ENCODE data around the gene FASN.

Gene FASN

DNA sequence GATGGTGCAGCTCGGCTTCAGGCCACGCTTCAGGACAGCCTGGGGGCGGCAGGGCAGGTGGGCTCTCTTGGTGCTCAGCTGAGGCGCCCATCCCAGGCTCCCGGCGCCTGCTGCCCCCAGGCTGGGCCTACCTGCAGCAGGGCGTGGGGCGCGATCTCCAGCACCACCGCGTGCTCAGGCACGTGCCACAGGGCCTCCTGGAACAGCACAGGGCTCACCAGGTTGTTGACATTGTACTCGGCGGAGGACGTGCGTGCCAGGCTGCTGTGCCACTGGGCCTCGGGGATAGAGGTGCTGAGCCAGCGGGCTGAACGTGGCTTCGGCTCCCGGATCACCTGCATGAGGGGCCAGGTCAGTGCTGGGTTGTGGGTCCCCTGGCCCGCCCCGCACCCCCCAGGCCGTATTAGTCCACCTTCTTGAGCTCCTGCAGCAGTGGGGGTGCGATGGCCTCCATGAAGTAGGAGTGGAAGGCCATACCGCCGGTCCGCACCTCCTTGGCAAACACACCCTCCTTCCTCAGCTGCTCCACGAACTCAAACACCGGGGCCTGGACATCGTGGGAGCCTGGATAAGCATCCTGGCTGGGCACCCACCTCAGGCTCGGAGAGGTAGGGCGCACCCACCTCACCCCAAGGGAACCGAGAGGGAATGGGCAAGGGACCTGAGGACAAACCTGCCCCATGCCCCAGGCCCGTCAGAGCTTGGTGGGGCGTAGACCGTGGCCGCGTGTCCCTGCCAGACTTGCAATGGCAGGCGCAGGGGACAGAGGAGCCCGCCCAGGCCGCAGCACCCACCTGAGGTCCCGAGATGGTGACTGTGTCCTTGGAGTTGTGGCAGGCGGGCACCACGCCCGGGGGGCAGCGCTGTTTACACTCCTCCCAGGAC lies 9.0 kb downstream of the FASN start:
- DNase-seq (ENCODE audit: low read depth in 2 of 2), result no peak

DNA sequence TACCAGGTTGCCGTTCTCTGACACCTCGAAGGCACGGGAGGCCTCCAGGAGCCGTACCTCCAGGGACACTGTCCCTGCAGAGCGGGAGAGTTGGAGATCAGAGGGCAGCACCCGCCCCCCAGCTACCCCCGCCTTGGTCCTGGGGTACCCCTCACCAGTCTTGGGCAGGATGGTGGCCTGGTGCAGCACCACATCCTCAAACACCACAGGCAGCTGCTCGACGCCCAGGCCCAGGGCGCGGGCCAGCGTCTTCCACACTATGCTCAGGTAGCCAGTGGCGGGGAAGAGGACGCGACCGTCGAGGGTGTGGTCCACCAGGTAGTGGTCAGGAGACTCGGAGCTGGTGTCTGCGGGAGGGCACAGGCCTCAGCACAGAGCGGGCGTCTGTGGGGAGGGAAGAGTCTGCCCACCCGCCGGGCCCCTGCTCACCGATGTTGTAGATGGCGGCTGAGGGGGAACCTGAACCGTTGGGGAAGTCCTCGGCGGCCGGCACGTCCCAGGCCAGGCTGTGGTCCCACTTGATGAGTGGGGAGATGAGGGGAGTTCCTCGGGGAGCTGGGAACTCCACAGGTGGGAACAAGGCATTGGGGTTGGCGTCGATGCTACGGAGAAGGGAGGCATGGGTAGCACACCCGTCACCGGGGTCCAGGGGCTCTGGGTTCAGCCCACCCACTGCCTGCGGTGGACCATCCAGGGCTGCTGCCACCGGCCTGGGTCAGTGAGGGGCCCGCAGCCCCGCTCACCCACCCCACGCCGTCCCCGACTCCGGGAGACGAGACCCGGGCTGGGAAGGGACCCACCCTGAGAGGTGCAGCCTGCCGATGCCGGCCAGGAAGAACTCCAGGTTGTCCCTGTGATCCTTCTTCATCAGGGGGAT lies 9.8 kb downstream of the FASN start:
- DNase-seq (ENCODE audit: low read depth in 2 of 2), result no peak

DNA sequence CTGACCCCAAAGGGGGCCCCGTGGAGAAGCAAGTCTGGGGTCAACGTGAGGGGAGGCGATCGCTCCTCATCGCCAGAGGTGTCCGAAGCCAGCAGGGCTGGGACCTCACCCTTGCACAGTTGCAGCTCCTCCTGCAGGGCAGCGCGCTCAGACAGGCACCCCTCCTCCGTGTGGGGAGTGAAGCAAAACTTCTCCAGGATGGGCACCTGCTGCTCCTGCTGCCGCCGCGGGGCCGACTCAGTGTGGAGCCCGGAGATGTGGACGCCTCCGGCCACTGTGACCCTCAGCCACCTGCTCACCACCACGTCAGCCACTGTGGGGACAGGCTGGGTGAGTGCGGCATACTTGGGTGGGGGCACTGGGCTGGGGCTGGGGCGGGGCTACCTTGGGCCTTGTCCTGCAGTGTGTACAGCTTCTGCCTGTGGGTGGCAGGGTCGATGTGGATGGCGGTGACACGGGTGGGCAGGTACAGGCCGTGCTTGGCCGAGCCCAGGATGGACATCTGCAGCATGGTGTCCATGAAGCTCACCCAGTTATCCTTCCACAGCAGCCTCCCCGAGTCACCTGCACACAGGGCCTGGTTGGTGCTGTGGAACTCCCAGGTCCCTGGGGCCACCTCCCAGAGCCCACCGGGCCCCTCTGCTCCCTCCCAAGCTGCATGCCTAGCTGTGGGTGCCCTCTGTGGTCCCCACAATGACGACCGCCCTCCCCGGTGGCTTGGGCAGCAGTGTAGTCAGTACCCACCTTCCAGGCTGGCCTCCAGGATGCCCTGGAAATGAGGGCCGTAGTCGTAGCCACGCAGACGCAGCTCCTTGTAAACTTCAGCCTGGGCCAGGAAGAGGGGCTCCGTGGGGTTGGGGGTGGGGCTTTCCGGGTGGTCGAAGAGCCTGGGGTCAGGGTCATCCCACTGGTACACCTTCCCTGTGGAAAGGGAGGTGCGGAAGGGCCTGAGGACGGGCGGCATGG lies 10.8 kb downstream of the FASN start:
- DNase-seq (ENCODE audit: low read depth in 2 of 2), result no peak

DNA sequence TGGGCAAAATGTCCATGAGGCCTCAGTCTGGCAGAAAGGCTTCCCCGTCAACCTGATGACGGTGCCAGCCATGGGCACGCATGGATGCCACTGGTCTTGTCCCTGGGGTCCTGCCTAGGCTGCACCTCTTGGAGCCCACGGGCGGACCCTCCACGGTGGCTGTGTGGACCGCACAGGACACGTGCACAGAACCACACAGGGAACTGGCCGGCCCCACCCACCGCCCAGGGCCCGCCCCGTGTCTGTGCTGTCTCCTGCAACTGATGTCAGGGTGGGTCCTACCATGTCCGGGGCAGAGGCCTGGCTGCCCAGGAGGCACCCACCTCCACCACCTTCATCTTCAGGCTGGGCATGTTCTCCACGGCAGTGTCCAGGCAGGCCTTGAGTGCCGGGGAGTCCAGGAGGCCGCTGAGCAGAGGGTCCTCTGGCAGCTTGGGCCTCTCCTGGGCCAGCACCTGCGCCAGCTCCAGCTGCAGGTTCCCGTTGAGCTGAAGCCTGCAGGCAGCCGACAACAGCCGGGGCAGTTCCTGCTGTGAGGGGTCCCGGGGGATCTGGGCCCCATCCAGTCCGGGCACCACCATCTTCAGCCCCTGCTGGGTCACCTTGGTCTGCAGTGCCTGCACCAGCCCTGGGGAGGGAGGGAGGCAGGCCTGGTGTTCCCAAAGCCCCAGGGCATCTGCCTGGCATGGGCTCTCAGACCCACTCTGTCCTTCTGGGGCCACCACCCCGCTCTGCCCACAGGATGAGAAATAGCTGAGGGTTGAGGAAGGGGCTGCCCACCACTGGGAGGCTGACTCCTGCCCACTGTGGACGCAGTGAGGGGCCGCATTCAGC lies 11.9 kb downstream of the FASN start:
- DNase-seq (ENCODE audit: low read depth in 2 of 2), result no peak

DNA sequence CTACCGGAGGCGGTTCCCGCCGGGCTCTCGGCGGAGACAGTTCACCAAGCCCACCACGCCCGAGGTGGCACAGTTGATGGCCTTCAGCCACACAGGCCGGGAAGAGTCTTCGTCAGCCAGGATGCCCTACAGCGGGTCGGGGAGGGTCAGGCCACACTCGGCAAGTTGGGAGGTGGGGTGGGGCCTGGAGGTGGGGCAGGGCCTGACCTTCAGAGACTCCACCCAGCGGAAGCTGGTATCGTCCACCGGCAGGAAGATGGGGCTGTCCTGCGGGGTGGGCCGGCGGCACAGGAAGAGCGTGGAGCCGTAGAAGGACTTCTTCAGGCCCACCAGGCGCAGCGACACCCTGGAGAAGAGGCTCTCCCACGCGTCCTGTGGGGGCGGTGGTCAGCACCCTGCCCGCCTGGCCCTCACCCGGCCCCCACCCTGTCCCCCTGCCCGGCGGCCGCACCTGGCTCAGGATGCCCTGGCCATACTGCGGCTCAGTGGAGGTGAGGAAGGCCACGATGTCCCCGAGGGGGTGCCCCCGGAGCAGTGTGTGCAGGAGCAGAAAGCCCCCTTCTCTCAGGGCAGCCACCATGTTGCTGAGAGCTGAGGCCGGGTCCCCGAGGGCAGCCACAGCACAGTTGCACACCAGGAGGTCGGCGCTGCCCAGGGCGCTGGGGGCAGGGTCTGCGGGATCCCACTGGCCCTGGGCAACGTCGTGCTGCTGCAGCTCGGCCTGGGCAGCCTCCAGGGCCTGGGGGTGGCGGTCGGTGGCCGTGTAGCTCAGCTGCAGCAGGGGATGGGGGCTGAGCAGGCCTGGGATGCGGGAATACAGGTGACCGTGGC lies 12.8 kb downstream of the FASN start:
- no peak for DNase-seq (ENCODE audit: low read depth in 2 of 2)

DNA sequence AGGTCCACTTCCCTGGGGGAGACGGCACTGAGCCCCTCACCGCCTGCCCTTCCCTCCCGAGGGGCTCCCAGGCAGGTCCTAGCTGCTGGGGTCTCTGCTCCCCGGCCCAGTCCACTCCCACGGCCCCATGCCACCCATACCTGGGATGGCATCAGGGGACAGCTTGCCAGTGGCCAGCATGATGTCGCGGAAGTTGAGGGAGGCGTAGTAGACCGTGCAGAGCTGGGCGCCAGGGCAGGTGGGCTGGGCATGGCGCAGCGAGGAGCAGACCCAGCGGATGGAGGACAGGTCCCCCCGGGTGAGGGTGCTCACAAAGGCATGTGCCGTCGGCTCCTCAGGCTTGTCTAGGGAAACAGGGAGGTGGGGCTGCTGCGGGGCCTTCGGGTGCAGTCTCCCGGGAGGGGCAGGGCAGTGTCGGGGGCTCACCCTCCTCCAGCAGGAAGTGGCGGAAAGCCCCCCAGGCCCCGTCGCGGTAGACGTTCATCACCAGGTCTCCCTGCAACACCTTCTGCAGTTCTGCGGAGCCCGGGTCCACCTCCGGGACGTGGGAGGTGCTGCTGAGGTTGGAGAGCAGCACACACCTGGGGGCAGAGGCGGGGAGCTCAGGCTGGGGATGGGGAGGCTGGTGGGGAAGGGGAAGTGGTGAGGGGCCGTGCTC lies 13.5 kb downstream of the FASN start:
- no peak for DNase-seq (ENCODE audit: low read depth in 2 of 2)

DNA sequence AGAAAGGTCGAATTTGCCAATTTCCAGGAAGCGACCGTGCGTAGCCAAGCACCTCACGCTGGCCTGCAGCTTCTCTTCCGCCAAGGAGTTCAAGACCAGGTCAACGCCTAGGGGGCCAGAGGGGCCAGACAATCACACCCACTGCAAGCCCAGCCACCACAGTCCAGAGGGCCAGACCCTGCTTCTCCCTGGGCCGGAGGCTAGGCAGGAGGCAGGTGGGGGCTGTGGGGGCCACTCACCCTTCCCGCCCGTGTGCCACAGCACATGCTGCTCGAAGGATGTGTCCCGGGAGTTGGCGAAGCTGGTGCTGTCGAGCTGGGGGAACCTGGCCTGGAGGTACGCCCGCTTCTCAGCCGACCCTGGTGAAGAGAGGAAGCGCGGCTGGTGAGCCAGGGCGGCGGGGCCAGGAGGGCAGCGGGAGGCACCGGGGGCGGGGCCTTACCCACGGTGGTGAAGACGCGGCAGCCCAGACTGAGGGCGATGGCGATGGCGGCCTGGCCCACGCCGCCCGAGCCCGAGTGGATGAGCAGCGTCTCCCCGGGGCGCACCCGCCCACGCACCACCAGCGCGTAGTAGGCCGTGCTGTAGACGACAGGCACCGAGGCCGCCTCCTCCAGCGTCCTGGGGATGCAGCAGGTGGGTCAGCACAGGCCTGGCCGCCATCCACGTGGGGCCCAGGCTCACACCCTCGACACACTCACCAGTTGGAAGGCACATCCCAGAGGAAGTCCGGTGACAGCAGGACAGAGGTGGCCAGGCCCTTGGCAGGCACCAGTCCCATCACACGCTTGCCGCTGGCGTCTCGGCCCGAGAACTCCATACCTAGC lies 14.3 kb downstream of the FASN start:
- no peak for DNase-seq (ENCODE audit: low read depth in 2 of 2)

DNA sequence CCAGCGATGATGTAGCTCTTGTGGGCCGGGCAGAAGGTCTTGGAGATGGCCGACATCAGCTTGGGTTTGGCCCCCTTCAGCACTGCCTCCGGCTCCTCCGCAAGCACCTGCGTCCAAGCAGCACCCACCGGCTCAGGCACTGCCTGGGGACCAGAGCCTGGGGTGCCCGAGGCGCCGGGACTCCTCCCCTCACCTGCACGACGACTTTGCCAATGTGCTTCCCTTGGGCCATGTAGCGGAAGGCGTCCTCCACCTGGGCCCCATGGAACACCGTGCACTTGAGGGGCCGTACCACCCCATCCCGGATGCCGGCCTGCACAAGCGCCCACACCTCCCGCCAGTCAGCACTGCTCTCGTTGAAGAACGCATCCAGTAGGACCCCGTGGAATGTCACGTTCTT lies 15.0 kb downstream of the FASN start:
- DNase-seq (ENCODE audit: low read depth in 2 of 2), result no peak

DNA sequence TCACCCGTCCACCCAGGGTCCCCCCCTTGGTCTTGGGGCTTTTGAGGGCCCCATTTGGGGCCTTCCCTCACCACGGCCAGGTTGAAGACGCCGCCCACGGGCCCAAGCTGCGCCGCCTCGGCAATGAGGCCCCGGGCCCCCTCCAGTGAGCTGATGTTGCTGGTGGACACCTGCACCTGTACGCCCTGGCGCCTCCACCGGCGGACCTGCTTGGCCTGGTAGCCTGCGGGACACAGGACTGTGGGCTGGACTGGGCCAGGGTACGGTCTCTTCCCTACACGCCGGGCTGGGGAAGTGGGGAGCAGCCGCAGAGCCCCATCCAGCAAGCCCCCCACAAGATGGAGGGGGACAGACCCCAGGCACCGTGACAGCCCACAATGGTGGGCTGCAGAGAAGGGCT lies 15.6 kb downstream of the FASN start:
- DNase-seq (ENCODE audit: low read depth in 2 of 2), result no peak

DNA sequence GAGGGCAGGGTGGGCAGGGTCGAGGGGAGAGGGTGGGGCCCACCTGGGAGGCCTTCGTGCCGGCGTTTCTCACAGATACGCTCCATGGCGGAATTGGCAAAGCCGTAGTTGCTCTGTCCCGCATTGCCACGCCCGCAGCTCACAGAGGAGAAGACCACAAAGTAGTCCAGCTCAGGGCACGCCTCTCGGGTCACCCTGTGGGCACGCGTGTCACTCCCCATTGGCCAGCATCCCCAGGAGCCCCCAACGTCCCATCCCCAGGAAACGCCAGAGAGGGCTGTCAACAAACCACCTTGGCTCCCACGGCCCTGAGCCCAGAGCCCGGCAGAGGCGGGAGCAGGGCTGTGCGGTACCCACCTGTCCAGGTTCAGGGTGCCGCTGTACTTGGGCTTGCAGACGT lies 16.1 kb downstream of the FASN start:
- no peak for DNase-seq (ENCODE audit: low read depth in 2 of 2)

DNA sequence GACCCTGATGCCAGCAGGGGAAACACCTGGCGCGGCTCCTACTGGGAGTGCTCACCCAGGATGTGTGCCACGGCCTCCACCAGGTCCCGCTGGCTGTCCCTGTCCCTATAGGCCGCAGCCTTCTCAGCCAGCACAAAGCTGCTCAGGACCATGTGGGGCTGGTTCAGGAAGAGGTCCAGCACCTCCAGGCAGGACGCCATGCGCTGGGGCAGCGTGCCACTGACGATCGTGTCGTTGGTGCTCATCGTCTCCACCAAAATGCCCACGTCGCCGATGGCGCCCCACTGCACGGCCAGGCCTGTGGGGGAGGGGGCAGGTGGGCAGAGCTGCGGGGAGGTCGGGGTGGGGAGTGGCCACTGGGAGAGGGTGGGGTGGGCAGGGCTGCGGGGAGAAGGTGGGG lies 16.5 kb downstream of the FASN start:
- DNase-seq (ENCODE audit: low read depth in 2 of 2), result no peak

DNA sequence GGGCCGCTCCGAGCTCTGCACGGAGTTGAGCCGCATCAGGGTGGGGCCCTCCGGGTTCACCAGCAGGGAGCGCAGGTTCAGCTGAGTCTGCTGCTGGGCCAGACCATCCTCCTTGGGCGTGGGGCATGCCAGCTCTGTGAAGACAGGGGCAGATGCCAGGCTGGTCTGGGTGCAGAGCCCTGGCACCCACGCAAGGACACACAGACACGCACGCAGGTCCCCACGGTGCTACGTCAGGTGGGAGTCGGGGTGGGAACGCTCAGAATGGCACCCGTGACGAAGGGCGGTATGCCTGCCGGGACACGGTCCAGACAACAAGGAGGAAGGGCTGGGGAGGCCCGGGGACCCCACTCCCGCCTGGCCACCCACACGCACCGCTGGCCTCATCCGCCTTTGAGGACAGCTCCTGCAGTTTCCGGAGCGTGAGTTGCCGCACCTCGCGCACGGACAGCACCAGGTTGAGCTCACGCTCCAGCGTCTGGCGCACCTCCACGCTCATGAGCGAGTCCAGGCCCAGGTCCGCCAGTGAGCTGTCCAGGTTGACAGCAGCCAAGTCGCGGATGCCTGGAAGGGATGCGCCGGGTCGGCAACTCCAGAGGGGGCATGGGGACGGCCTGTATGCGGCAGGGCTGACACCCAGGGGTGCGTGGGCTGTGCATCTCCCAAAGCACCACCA lies 17.1 kb downstream of the FASN start:
- DNase-seq (ENCODE audit: low read depth in 2 of 2), result no peak

DNA sequence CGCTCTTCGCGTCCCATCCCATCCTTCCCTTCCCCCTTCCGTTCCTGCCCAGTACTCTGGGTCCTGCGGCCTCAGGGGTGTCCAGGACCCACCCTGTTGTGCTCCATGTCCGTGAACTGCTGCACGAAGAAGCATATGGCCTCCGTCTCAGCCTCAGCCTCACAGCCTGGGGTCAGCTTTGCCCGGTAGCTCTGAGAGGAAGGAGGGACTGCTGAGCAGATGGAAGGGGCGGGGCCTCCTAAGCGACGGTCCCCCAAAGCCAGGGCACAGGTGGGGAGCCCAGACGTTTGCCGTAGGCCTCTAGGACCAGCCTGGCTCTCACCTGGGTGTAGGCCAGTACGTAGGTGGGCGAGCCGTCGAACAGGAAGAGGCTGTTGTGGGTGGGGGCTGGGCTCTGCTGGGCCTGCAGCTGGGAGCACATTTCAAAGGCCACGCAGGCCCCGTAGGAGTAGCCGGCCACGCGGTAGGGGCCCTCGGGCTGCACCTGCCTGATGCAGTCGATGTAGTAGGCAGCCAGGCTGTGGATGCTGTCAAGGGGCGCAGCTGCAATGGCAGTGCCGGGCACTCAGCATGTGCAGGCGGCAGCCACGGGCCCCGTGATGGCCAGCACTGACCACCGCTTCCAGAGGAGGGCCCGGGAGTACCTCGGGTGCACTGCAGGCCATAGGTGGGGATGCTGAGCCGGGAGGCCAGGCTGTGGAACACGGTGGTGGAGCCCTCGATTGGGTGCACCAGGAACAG lies 17.8 kb downstream of the FASN start:
- DNase-seq (ENCODE audit: low read depth in 2 of 2), result no peak

DNA sequence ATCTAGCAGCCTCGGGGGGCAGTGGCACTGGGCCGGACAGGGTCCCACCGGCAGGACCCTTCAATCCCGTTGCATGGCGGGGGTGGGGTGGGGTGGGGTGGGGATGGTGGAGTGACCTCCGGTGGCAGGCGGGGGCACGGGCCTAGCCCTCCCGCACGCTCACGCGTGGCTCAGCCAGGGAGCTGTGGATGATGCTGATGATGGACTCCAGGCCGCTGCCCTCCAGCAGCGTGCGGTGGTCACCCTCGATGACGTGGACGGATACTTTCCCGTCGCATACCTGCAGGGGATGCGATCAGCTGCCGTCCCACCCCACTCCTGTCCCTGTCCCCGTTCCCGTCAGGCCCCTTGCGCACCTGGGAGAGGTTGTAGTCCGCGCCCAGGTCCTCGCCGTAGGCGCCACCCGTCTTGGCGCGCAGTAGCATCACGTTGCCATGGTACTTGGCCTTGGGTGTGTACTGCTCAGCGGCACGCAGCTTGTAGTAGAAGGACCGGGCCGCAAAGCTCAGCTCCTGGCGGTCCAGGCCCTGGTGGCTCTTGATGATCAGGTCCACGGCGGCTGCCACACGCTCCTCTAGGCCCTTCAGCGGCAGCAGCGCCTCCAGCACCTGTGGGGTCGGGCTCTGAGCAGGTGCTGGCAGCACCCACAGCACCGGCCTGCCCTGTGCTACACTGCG lies 18.9 kb downstream of the FASN start:
- DNase-seq (ENCODE audit: low read depth in 2 of 2), result no peak

DNA sequence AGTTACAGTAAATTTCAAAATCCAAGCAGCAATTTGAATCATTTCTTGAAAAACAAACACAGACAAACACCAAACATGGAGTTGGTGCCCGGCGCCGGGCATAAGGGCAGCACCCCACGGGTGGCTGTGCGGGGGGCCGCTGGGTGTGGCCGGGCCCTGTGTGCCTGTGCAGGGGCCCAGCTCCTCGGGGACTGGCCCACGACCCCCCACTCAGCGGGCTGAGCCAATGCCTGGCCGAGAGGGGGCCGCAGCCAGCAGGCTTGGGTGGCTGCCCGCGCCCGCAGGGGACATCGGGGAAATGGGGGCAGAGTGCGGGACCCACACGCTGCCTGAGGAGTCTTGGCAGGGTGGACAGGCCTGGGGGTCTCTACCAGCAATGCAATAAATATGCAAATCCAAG lies 19.6 kb downstream of the FASN start:
- no peak for DNase-seq (ENCODE audit: low read depth in 2 of 2)

DNA sequence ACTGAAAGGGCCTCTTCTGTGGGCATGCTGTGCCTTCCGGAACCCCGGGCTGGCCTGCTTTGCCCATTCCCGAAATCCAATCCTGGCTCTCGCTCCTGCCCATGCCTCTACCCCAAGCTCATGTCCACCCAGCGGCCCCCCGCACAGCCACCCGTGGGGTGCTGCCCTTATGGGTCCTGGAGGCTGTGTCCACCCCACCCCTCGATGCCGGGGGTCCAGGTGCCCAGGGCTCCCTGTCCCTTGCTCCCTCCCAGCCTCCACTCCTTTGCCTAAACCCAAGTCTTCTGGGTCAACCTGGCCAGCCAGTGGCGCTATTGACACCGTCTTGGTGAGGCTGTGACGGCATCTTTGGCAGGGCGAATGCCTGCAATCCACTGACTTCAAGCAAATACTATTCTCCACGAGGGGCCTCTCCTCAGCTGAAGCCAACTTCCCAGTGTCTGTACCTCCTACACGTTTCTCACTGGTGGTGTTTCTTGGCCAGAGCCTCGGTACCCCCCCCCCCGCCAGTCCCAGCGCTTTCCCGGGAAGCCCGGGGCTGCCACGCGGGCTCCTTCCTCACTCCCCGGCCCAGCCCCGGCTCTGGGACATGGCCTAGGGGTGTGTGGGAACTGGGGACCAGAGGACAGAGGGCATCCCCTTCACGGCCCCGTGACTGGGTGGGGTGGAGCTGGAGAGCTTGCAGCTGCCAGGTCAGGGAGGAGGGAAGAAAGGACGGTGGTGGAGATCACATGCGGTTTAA lies 20.2 kb downstream of the FASN start:
- DNase-seq (ENCODE audit: low read depth in 2 of 2), result no peak

Measured in stimulated activated CD8-positive, alpha-beta memory T cell treated with anti-CD3 and anti-CD28 coated beads, Interleukin-2, amount 100 ng/mL, for 1 hour (primary cell).